Measurements from ENCODE around the gene RSL24D1.
"Not testable (repeated sequence)": the region's sequence is repeated elsewhere in the genome, so short reads cannot be mapped to it uniquely, and the experiment has no call there.

RSL24D1 gene

DNA sequence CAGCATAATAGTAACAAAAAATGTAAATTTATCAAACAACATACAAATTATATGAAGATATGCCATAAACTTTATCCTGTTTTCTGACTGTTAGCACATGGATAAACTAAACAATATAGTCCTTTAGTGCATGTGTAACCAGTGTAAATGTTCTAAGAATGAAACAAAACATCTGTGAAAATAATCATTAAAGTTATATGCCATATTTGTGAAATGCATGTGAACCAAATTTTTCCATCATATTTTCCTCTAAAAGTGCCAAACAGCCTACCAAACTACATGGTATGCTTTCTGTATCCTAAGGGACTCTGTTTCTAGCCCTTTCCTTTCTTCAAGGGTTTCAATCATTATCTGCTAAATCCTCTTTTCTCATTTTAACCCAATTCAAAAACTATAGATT, 23.9 kb upstream of the RSL24D1 start:
- intact Hi-C loops (cut with DNase I): no loop called here
- no peak for DNase-seq

DNA sequence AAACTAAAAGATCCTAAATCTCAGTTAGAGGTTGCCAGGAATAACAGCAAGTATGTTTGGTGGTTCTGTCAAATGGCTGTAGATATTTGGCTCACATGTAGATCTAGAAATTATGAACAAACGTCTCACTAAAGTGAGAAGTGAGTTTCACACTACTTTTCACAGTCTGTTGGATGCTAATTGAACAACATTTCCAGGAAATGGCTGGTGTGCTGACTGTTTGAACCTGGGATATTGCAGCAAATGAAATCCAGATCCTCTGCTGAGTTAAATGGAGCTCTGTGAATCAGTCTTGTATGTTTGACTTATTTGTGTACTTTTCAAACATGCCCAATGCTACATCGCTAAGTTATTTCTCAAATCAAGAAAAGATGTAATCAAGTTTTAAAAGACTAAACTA, 21.3 kb upstream of the RSL24D1 start:
- DNase-seq: no peak
- intact Hi-C loops (cut with DNase I): loop anchor here (5.0 kb wide), 1 partner anchor 219 kb away; no protein-coding TSS in a partner anchor

DNA sequence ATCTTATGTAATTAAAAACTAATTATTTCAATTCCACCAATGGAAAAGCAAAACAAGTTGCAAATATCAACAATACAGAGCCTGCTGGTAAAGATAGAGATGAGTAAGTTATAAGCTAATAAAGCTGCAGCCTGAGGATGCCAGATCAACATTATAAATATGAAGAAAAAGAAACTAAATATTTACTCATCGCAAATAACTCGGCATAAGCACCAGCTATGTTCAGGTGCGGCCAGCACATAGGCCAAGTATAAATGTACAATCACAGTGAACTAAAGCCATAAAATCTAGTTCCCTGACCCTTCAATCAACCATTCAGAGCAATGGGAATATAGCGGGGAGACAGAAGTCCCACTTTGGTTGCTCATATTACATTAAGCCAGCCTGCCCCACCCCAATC, 7.7 kb upstream of the RSL24D1 start:
- no peak for DNase-seq
- intact Hi-C loops (cut with DNase I): no loop called here

DNA sequence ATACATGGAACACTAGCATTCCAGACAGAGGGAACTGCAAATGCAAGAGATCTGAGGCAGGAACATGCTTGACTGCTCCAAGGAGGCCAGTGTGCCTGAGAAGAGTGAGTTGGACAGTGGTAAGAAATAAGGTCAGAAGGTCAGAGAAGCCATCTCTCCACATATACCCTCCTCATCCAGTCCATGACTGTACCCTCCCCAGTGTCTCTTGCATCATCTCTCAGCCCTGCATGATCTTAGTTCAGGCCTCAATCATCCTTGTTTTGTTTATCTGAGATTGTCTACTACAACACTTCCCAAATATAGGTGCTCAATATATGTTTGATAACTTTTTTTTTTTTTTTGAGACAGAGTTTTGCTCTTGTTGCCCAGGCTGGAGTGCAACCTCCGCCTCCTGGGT, 5.5 kb upstream of the RSL24D1 start:
- intact Hi-C loops (cut with DNase I): no loop called here

DNA sequence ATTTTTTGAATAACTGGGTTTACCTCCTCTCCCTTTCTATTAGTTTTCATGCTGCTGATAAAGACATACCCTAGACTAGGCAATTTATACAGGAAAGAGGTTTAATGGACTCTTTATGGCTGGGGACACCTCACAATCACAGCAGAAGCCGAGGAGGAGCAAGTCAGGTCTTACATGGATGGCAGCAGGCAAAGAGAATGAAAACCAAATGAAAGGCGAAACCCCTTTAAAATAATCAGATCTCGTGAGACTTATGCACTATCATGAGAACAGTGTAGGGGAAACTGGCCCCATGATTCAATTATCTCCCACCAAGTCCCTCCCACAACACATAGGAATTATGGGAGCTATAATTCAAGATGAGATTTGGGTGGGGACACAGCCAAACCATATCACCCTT, 2.0 kb upstream of the RSL24D1 start:
- intact Hi-C loops (cut with DNase I): no loop called here
- DNase-seq: no peak

More for the DNA sequence above, 5.5 kb upstream of the RSL24D1 start:
- DNase-seq: no peak

DNA sequence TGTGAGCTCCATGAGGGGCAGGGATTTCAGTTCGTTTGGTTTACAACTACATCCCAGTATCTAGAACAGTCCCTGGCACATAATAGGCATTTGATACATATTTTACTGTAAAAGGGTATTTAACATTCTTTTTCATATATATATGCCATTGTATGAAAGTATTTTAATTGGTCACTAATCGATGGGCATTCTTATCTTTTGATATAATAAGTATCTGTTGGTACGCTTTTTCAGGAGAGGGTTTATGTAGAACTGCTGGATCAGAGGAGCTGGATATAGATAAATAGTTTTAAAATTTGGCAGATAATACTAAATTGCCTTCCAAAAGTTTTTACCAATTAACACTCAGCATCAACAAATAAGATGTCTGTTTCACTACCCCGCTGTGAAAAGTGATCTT, 978 bp upstream of the RSL24D1 start:
- intact Hi-C loops (cut with DNase I): no loop called here
- no peak for DNase-seq

DNA sequence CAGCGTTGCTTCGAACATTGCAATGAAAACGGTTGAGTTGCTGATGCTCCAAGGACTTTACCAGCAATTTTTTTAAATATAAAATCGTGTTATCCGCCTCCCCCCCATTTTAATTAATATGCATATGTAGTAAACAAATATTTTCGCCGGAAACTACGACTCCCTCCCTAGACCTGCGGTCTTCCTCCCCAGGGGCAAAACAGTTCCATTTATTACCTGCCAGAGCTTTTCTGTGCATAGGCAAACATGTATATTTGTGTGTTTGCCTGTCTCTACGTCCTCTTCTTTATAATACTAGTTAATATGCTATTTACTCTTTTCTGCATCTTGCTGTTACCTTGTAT, 593 bp upstream of the RSL24D1 start:
- intact Hi-C loops (cut with DNase I): no loop called here
- no peak for DNase-seq

DNA sequence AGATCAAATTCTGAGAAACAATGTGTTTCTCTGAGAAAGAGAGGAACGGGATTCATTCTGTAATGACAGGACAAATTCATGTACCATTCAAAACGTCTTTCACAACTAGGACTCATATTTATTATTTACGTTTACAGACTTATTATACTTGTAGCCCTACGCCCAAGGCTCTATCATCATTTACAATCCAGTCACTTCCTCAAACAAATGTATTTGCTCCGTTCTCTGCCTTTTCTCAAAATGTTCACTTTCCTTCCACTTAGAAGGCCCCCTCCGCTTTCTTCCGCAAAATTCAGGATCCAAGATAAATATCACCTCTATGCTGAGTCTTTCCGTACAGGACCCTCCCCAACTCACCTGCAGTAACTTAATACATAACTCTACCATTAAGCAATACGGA, 745 bp downstream of the RSL24D1 start:
- intact Hi-C loops (cut with DNase I): no loop called here

DNA sequence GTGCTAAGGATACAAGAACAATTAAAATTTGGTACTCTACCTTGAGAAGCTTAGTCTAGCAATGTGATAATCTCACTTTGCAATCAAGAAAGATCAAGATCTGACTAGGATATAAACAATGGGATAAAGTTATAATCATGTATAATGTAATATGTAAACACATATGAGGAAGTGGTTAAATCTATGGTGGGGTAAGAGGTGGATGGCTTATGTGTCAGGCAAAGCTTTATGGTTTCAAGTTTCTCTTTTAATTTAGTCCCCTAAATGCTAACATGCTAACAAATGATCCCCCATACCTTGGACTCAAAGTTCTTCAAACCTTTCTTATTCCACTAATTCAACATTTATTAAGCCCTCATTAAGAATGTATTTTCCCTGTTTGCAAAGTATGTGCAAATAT, 2.5 kb downstream of the RSL24D1 start:
- intact Hi-C loops (cut with DNase I): no loop called here
- no peak for DNase-seq

More for the DNA sequence above, 745 bp downstream of the RSL24D1 start:
- no peak for DNase-seq

DNA sequence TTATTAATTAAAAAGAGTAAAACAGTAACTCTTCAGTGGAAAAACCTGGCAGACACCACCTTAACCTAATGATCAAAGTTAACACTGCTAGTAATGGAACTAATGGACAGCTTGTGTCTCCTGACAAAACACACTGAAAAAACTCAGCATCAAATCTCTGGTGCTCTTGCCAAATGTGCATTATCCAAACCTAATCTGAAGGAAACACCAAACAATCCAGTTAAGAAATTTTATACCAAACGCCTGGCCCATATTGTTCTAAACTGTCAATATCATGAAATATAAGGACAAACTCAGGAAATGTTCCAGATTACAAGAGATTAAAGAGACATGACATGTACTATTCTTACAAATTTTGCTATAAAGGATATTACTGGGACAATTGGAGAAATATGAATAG, 10.4 kb downstream of the RSL24D1 start:
- no peak for DNase-seq
- intact Hi-C loops (cut with DNase I): no loop called here

DNA sequence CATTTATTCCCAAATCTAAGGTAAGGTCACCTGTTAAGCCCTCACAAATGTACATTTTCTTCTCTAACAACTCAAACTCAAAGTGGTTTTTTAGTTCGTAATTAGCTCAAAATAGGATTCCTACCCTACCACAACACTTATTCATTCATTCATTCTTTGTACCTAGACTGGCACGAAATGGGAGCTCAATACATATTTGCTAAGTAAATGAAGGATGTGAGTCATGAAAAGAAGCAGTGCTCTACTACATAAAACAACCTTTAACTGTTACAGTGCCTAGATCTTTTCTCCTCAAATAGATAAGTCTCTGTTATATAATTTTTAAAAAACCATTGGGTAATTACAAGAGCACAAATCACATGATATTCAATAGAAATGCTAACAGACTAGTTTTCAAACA, 13.1 kb downstream of the RSL24D1 start:
- DNase-seq: no peak
- intact Hi-C loops (cut with DNase I): no loop called here

DNA sequence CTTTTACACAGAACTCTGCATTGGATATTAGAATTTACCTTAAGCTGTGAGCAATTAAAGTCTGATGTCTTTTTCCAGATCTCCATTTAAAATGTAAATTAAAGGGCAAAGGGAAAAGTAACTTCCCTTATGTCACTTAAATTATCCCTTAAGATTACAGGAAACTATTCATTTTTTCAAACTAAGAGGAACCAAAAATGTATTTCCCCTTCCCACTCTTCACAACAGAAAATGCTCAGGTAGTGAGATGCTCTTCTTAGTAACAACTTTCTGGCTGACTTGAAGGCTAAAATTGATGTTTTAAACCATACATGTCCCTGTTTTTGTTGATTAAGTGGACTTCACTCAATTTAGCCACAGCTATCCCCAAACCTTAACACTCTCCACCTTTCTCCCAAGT, 17.6 kb downstream of the RSL24D1 start:
- no peak for DNase-seq
- intact Hi-C loops (cut with DNase I): no loop called here

DNA sequence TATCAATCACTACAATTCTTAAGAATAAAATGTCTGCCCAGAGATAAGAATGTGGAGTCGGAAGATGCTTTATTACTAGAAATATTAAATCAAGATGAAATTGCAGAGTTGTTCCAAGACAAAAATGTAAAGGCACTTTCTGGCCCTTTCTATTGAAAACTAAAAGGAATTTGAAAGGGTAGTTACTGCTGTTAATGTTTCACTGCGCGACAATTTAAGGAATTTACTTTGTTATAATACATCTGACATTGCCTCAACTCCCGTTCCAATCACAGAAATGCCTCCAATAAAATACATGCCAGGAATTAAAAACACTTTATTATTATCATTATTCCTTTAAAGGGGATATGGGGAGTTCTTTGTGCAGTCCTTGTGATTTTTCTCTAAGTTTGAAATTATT, 26.4 kb downstream of the RSL24D1 start:
- intact Hi-C loops (cut with DNase I): no loop called here
- no peak for DNase-seq

DNA sequence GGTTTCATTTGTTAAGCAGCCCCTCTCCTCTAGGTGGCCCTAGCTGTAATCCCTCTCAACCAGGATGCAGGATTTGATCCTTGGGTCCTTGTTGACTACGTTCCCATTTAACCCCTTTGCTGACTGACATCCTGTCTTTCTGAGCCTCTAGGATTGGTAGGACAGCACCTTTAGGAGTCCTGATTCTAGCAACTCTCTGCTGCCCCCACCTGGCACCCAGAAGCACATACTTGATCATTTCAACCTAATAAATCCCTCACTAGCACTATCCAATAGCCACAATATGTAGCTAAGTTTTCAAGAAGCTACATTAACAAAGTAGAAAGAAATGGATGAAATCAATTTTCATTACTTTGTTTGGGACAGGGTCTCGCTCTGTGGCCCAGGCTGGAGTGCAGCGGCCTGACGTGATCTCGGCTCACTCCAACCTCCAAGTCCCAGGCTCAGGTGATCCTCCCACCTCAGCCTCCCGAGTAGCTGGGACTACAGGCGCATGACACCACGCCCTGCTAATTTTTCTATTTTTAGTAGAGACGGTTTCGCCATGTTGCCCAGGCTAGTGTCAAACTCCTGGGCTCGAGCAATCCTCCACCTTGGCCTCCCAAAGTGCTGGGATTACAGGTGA, 28.3 kb downstream of the RSL24D1 start:
- peak; percentile 30 to 94 (median 60) for DNase-seq

DNA sequence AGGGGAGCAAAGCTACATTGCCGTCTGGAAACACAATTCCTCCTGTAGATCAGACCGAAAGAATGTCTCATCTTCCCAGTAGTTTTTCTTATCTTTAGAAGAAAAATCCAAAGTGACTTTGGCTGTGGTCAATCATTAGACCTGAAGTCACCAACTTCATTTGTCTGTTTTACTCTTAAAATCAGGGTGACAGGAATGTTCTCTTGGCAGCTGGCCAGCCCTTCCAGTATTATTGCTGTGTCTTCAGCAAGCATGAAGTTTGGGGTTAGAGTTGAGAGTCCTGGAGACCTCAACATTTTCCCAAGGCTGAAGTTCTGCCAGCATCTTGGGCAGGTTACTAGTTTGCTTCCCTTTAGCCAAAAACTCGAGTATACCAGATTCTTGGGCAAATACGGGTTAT, 32.5 kb downstream of the RSL24D1 start:
- intact Hi-C loops (cut with DNase I): loop anchor here (10.0 kb wide), 1 partner anchor 1349 kb away; no protein-coding TSS in a partner anchor
- DNase-seq: no peak

More for the DNA sequence above, 28.3 kb downstream of the RSL24D1 start:
- intact Hi-C loops (cut with DNase I): loop anchor here (2.0 to 10.0 kb wide), 2 partner anchors 1206 to 1354 kb away; no protein-coding TSS in a partner anchor

DNA sequence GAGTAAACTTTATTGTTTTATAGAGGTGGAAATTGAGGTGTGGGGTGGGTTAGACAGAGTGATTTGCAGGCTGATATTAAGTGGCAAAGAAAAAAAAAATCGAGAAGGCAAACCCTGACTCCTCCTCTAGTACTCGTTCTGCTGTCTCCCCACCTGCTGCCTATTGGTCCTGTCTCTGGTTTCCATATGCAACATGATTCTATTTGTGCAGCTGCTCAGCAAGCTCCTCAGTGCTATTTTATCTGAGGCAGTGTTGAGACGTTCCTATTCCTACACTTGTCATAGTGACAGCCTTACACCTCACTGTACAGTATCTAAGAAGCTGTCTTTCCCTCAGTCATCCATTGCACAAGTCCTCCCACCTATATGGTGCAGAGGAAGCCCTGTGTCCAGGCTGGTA, 45.1 kb downstream of the RSL24D1 start:
- intact Hi-C loops (cut with DNase I): no loop called here
- DNase-seq: no peak

DNA sequence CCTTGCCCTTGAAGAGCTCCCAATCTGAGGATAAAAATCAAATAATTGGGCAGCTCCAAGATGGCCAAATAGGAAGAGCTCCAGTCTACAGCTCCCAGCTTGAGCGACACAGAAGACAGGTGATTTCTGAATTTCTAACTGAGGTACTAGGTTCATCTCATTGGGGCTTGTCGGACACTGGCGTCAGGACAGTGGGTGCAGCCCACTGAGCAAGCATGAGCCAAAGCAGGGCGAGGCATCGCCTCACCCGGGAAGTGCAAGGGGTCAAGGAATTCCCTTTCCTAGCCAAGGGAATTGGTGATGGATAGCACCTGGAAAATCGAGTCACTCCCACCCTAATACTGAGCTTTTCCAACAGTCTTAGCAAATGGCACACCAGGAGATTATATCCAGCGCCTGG, 53.6 kb downstream of the RSL24D1 start:
- DNase-seq: peak in 1 of 10 donors; percentile 66
- intact Hi-C loops (cut with DNase I): not testable (repeated sequence)

DNA sequence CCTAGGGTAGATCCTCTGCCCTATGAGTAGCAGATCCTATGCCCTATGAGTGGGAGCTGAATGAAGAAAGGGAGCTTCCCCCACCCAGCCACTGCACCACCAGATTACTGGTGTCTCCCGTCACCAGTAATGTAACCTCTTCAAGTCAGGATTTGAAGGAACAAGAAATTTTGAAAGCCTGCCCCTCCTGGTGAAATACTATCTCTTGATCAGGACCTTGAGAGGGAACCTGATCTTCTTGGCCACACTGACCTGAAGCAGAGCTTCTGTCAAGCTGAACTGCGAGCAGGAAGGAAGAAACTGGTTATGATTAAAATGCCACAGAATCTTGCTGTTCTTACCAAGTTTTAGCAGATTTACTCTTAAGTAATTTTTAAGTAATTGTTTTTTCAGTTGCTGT, 62.8 kb downstream of the RSL24D1 start:
- intact Hi-C loops (cut with DNase I): no loop called here
- no peak for DNase-seq

DNA sequence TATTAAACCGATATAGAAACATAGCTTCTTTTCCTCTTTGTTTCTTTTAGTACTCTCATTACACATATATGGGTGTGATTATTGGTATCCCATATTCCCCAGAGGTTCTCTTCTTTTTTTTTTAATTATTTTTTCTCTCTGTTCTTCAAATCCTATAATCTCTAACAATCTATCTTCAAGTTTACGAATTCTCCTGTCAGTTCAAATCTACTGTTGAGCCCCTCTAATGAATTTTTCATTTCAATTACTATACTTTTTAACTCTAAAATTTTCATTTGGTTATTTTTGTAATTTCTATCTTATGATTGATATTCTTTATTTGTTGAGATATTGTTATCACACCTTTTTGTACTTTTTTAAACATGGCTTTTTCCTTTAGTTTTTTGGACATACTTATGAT, 64.1 kb downstream of the RSL24D1 start:
- DNase-seq: no peak
- intact Hi-C loops (cut with DNase I): no loop called here
